Activated CD4-positive, alpha-beta memory T cell treated with anti-CD3 and anti-CD28 coated beads for 36 hours (primary cell): Measurements from ENCODE around the gene EMX1. TPM values are rescaled to one million over a fixed set of nuclear protein-coding genes. Genes with fewer than 3 reads are reported as not detected.
A peak's percentile ranks its signal among the peaks of the same experiment; 100 is the strongest.

Experiments used
- CTCF ChIA-PET: fragments of 350-600 bp; sonication (Branson Sonifier 250); formaldehyde crosslinking; loops from one replicate; lab custom pipeline; 2021; ENCODE audit warnings: antibody characterized with exemption, inconsistent platforms; lab: Charles Lee
- POLR2A ChIA-PET: fragments of 350-600 bp; sonication (Branson Sonifier 250); formaldehyde crosslinking; loops from one replicate; lab custom pipeline; 2021; ENCODE audit warnings: antibody characterized with exemption; lab: Charles Lee
- DNase-seq: peaks from one replicate; pipeline ENCODE4 v3.0.0-alpha.2; 2020
- H3K27ac Mint-ChIP-seq: one replicate; pipeline ENCODE4 v1.8.0; 2021; ENCODE audit warnings: mixed read lengths
- H3K27me3 Mint-ChIP-seq: one replicate; pipeline ENCODE4 v1.8.0; 2021; ENCODE audit warnings: mixed read lengths
- H3K36me3 Mint-ChIP-seq: one replicate; pipeline ENCODE4 v1.8.0; 2021; ENCODE audit warnings: mixed read lengths
- H3K4me1 Mint-ChIP-seq: one replicate; pipeline ENCODE4 v1.8.0; 2021; ENCODE audit warnings: low read depth, mixed read lengths
- H3K4me3 Mint-ChIP-seq: one replicate; pipeline ENCODE4 v1.8.0; 2021; ENCODE audit warnings: mild to moderate bottlenecking, mixed read lengths
- H3K9me3 Mint-ChIP-seq: one replicate; pipeline ENCODE4 v1.8.0; 2021; ENCODE audit warnings: mixed read lengths
- intact Hi-C: fragments of 100-400 bp; cut with micrococcal nuclease; formaldehyde crosslinking; loops from one replicate; pipeline ENCODE4 v1.15.1; 2023
- total RNA-seq, 2 experiments: library from RNA; stranded (reverse); gene quantifications; one replicate each; pipeline ENCODE4 v1.2.3, GENCODE V29; 2021

Gene EMX1
- total RNA-seq, 2 experiments from 2014 or later = not detected

DNA sequence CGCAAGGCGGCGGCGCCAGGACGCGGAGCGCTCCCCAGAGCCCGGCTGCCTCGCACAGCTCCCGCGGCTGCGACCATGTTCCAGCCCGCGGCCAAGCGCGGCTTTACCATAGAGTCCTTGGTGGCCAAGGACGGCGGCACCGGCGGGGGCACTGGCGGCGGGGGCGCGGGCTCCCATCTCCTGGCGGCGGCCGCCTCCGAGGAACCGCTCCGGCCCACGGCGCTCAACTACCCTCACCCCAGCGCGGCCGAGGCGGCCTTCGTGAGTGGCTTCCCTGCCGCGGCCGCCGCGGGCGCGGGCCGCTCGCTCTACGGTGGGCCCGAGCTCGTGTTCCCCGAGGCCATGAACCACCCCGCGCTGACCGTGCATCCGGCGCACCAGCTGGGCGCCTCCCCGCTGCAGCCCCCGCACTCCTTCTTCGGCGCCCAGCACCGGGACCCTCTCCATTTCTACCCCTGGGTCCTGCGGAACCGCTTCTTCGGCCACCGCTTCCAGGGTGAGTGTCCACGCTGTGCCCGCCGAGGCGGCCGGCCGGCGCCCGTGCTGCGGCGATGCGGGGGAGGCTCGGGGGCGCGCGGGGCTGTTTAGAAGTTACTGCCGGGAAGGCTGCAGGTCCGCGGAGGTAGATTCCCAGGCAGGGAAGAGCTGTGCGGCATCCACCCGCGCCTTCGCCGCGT, 696 bp downstream of the EMX1 start:
- peak overlapping the region; percentile 39 for H3K4me3 Mint-ChIP-seq
- POLR2A ChIA-PET = no interaction called here
- peak; percentile 9 for DNase-seq
- H3K36me3 Mint-ChIP-seq = no peaks in the 10 kb centered on the region
- H3K4me1 Mint-ChIP-seq = peaks cover 26% of the 10 kb centered on the region
- H3K27ac Mint-ChIP-seq = no peak overlapping the region
- H3K27me3 Mint-ChIP-seq = peaks cover 76% of the 10 kb centered on the region
- H3K9me3 Mint-ChIP-seq = no peaks in the 10 kb centered on the region
- intact Hi-C loops = loop anchor here (5.0 kb wide), 2 partner anchors 56 to 771 kb away; partner anchors contain the start of gene CYP26B1
- CTCF ChIA-PET = interaction anchor here (1.4 to 2.0 kb wide), 7 partner anchors 9 to 259 kb away, joined by 3 to 14 read pairs (median 10); partner anchors contain the start of gene SPR

DNA sequence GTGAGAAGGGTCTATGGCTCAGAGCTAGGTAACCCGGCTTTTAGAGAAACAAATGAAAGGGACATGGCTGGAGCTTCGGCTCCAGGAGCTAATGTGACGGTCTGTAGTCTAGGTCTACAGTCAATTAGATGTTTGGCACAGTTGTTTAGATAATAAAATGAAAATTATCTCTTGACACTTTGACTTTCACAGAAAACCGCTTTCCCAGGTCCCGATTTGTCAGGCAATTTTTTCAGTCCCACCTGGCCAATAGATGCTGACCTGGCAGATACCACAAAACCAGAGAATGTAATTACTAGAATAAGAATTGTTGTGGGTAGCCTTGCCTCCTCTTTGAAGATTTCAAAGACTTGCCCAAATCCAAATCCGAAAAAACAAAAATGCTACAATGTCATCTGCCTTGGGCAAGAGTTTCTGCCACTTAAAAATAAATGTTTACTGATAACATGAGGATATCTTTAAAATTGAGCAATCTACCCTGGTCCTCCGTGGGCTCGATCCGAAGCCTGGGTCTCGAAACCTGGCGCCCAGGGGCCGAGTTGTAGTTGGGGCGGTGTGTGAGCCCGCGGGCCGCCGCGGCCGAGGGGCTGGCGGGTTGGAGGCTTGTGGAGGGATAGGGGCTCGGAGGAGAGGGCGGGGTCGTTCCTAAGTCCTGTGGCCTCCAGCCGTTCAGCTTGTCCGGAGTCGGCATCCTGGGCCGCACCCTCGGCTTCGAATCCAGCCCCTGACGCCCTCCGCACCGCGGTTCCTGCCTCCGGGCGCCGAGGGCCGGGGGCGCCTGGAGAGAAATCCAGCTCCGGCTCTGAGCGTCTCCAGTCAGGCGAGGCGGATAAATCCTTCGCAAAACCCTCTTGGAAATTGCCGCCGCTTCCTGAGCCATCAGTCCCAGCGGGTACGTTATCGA, 2.3 kb downstream of the EMX1 start:
- H3K36me3 Mint-ChIP-seq = no peaks in the 10 kb centered on the region
- DNase-seq = peak; percentile 8
- H3K27ac Mint-ChIP-seq = no peak overlapping the region

DNA sequence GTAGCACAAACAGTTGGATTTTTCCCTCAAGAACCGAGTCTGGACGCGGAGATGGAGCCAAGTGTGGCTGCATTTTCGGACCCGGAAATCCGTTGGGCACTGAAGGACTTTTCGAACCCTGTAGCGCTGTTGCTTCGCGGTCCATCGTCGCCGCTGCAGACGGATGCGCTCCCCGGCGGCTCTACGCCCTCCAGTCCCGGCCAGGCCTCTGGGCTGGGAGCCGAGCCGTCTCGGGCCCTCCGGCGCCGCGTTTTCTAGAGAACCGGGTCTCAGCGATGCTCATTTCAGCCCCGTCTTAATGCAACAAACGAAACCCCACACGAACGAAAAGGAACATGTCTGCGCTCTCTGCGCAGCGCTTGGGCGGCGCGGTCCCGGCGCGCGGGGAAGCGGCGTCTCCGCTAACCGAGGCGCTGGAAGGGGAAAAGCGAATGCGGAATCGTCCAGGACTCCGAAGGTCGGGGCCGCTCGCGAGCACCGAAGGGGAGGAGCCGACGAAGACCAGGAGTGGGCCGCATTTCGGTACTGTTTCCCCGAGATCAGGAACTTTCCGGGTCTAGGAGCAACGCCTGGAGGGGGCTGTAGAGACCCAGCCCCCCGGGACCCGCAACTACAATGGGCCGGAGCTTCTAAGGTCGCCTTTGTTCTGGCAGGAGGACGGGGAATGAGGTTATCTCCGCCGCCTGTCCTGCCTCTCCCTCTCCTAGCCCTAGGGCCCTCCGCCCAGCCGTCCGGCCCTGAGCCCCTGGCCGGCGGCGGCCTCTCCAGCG, 3.2 kb downstream of the EMX1 start:
- Mint-ChIP-seq H3K4me1 (peaks cover 23% of the 10 kb centered on the region), H3K4me3 (peak overlapping the region; percentile 16)
- POLR2A ChIA-PET = no interaction called here

More for the DNA sequence above, 2.3 kb downstream of the EMX1 start:
- H3K4me3 Mint-ChIP-seq = no peak overlapping the region
- peaks cover 72% of the 10 kb centered on the region for H3K27me3 Mint-ChIP-seq
- POLR2A ChIA-PET = no interaction called here
- CTCF ChIA-PET = interaction anchor here (1.5 kb wide), 1 partner anchor 27 kb away, joined by 3 read pairs; no protein-coding TSS in a partner anchor
- H3K9me3 Mint-ChIP-seq = no peaks in the 10 kb centered on the region
- peaks cover 29% of the 10 kb centered on the region for H3K4me1 Mint-ChIP-seq
- intact Hi-C loops = loop anchor here (5.0 kb wide), 2 partner anchors 57 to 772 kb away; partner anchors contain the start of gene CYP26B1

DNA sequence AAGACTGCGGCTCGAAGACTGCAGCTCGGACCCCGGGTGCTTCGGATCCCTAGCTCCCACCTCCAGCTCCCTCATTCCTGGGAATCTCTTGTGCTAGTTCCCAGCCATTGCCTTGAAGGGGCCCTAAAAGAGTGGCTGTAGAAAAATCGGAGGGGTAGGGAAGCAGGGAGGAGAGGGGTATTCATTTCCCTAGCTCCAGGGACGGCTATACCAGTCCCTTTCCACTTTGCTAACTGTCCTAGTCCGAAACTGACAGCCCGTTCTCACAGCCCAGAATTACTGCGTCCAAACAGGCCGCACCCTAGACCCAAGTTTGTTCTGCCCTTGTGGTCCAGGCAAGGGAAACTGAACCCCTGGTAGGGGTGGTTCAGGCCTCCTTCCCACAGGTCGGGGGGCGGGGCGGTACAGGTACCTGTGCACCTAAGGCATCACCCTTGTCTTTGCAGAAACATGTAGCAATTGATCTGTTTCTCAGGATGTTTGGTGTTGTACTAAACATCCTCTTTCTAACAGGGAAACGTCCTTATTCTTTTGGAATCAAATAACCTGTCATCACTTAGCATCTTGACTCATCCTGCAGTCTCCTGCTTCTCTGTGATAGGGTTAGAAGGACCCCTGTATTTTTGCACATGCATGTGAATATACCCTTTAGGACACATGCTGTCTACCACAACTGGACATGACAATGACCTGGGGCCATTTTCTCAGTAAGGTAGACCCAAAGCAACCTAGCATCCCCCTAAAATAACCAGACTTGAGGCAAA, 4.0 kb downstream of the EMX1 start:
- ChIA-PET CTCF (no interaction called here), POLR2A (no interaction called here)
- Mint-ChIP-seq H3K9me3 (no peaks in the 10 kb centered on the region), H3K27ac (no peak overlapping the region), H3K27me3 (peaks cover 72% of the 10 kb centered on the region), H3K36me3 (no peaks in the 10 kb centered on the region), H3K4me1 (peaks cover 21% of the 10 kb centered on the region), H3K4me3 (no peak overlapping the region)
- intact Hi-C loops = no loop called here
- peak; percentile 7 for DNase-seq

More for the DNA sequence above, 3.2 kb downstream of the EMX1 start:
- no peaks in the 10 kb centered on the region for H3K36me3 Mint-ChIP-seq
- DNase-seq = peak; percentile 36
- no peak overlapping the region for H3K27ac Mint-ChIP-seq
- intact Hi-C loops = no loop called here
- peaks cover 72% of the 10 kb centered on the region for H3K27me3 Mint-ChIP-seq
- CTCF ChIA-PET = no interaction called here
- H3K9me3 Mint-ChIP-seq = no peaks in the 10 kb centered on the region

DNA sequence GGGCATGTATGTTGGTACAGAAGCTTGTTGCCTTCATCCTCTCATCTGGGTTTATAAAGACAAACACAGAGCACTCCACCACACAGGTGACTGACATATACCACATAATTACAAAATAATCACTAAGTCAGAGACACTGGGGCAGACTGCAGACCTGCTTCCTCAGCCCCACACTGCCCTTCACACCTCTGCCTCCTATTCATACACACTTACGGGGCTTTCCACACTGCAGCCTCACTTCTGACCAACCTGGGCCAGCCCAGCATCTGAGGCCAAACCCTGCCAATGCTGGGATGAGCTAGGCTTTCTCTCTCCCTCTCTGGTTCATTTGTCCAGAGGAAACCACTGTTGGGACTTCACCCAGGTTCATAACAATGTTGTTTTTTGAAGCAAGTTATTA, 4.5 kb downstream of the EMX1 start:
- Mint-ChIP-seq H3K4me1 (peaks cover 18% of the 10 kb centered on the region), H3K4me3 (no peak overlapping the region), H3K9me3 (no peaks in the 10 kb centered on the region), H3K36me3 (no peaks in the 10 kb centered on the region), H3K27me3 (peaks cover 66% of the 10 kb centered on the region), H3K27ac (no peak overlapping the region)
- CTCF ChIA-PET = no interaction called here
- no peak for DNase-seq
- intact Hi-C loops = no loop called here
- POLR2A ChIA-PET = no interaction called here

DNA sequence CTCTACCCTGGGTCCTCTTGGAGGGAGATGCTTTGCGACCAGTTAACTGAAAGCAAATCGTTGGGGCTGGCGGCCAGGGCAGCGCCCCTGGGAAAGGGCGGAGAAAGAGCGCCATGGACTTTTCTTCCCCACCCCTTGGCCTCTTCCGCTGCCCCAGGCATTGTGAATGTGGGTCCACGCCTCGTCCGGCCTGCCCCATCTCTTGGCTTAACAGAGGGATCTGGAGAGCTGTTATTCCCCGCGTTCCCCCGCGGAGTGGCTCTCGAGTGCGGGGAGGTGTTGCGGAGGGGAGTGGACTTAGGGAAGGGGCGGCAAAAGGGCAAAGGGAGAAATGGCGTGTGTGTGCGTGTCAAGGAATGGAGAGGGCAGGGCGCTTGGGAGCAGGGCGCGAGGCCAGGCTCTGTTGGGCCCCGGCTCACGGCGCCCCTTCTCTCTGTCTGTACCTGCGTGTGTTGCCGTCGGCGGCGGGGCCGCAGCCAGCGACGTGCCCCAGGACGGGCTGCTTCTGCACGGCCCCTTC, 6.6 kb downstream of the EMX1 start:
- Mint-ChIP-seq H3K4me1 (peaks cover 10% of the 10 kb centered on the region), H3K27me3 (peaks cover 58% of the 10 kb centered on the region), H3K4me3 (no peak overlapping the region), H3K27ac (no peak overlapping the region), H3K36me3 (no peaks in the 10 kb centered on the region), H3K9me3 (no peaks in the 10 kb centered on the region)
- ChIA-PET POLR2A (no interaction called here), CTCF (interaction anchor here (2.7 kb wide), 1 partner anchor 37 kb away, joined by 12 read pairs; the partner anchor contains the start of gene SPR)
- DNase-seq = peak; percentile 7
- intact Hi-C loops = no loop called here

DNA sequence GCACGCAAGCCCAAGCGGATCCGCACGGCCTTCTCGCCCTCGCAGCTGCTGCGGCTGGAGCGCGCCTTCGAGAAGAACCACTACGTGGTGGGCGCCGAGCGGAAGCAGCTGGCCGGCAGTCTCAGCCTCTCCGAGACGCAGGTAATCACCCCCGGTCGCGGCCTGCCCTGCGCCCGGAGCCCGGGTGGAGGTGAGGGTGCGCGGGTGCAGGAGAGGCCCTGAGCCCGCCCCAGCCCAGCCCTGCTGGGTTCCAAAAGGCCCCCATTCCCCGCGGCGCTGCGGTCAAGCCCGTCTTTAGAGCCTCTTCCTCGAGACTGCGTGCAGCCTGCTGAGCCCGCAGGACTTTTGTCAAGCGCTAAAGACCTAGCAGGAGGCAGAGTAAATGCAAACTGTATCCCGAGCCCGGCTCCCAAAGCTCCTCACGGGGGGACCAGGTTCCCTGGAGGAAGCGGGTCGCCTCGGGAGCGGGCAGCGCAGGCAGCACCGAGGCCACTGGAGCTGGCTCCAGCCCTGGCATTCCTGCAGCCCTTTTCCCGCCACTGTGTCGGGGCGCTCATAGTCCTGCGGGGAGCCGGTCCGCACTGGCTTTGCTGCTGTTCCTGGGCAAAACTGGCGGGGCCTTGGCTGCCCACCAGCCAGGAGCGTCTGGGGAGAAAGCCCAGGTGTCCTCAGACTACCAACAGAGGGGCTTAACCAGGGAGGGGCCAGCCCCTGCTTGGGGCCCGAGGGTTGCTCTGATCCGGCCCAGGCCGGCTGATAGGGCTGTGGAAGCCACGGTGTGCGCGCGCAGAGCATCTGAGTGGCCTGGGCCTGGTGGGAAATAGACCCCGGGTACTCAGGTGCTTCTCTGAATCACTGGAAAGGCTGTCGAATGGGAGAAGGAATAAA, 7.3 kb downstream of the EMX1 start:
- DNase-seq = peak; percentile 20
- peaks cover 51% of the 10 kb centered on the region for H3K27me3 Mint-ChIP-seq
- H3K27ac Mint-ChIP-seq = no peak overlapping the region
- no peak overlapping the region for H3K4me3 Mint-ChIP-seq
- ChIA-PET POLR2A (no interaction called here), CTCF (interaction anchor here (2.7 kb wide), 1 partner anchor 37 kb away, joined by 12 read pairs; the partner anchor contains the start of gene SPR)
- H3K36me3 Mint-ChIP-seq = no peaks in the 10 kb centered on the region
- no peaks in the 10 kb centered on the region for H3K9me3 Mint-ChIP-seq
- intact Hi-C loops = no loop called here
- peaks cover 6% of the 10 kb centered on the region for H3K4me1 Mint-ChIP-seq

DNA sequence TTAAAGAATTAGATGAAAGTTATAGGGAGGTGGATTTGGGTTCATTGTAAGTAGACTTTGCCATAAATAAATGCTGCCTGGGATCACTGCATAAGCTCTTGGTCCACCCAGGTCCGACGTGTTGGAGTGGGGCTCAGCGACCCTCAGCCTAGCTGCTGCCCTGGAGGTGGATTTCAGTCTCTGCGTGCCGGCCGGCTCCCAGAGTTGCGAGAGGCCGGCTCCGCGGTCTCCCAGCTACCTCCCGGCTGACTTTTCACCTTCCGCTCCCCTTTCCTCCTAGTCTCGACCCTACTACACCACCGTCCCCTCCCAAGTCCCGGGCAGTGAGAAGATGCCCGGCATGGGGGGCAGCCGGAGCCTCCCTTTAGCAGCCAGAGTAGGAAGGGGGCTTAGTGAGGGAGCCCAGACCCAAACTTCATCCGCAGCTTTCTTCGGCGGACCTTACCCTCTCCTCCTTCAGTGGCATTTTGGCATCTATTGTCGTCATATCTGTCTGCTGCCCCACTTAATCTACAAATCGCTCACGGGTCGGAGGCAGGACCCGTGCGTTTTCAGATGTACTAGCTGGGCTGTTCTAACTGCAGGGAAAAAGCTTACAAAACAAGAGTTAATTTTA, 8.1 kb downstream of the EMX1 start:
- H3K27me3 Mint-ChIP-seq = peaks cover 43% of the 10 kb centered on the region
- no peak overlapping the region for H3K4me3 Mint-ChIP-seq
- peak; percentile 4 for DNase-seq
- H3K36me3 Mint-ChIP-seq = no peaks in the 10 kb centered on the region
- intact Hi-C loops = no loop called here
- H3K27ac Mint-ChIP-seq = no peak overlapping the region
- POLR2A ChIA-PET = no interaction called here
- no peaks in the 10 kb centered on the region for H3K9me3 Mint-ChIP-seq
- peaks cover 4% of the 10 kb centered on the region for H3K4me1 Mint-ChIP-seq
- CTCF ChIA-PET = interaction anchor here (1.0 to 3.1 kb wide), 6 partner anchors 8 to 252 kb away, joined by 3 to 15 read pairs (median 8); partner anchors contain the start of genes EMX1 and SPR

DNA sequence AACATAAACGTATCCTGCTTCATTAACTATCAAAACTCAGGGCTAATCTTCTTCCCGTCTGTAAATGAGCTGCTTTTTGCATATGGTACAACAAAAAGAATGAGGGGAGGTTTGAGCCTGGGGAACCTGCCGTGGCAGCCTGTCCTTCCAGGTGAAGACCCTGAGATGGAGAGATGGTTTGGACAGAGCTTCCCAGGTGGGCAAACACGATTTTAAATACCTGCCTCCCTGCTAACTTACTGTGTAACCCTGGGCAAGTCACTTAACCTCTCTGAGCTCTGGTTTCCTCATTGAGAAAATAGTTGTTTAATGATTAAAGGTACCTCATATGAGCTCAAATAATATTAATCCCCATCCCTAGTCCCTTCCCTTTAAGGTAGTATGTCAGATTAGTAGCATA, 9.0 kb downstream of the EMX1 start:
- intact Hi-C loops = no loop called here
- Mint-ChIP-seq H3K4me1 (peaks cover 4% of the 10 kb centered on the region), H3K27ac (no peak overlapping the region), H3K9me3 (no peaks in the 10 kb centered on the region), H3K27me3 (peaks cover 38% of the 10 kb centered on the region), H3K36me3 (no peaks in the 10 kb centered on the region), H3K4me3 (no peak overlapping the region)
- peak; percentile 1 for DNase-seq
- ChIA-PET CTCF (interaction anchor here (0.8 to 3.1 kb wide), 8 partner anchors 9 to 251 kb away, joined by 3 to 15 read pairs (median 5); partner anchors contain the start of genes EMX1 and SPR), POLR2A (no interaction called here)
